PC-9 (cell line): Measurements from ENCODE around the gene CPVL. TPM values are rescaled to one million over a fixed set of nuclear protein-coding genes. Genes with fewer than 3 reads are reported as not detected.

ENCODE experiments used
- BruUV-seq: library from RNA; stranded (reverse); fragments of 400-500 nt; replicated peaks from 2 replicates; lab custom pipeline; 2021; lab: Mats Ljungman, UMichigan
- CTCF ChIA-PET: fragments of 300-600 bp; sonication (Branson Sonifier 250); formaldehyde crosslinking; loops from one replicate; lab custom pipeline; 2022; ENCODE audit warnings: antibody characterized with exemption; lab: Charles Lee
- POLR2A ChIA-PET: fragments of 300-600 bp; sonication (Branson Sonifier 250); formaldehyde crosslinking; loops from one replicate; lab custom pipeline; 2022; ENCODE audit warnings: antibody characterized with exemption; ENCODE audit not compliant: unreplicated experiment; lab: Charles Lee
- DNase-seq, 2 experiments: peaks; one replicate each; pipeline versions ENCODE4 v3.0.0 to v3.0.0-alpha.2; 2015 to 2022; ENCODE audit warnings: mixed read lengths in 1 of 2
- H2AFZ ChIP-seq: fragments of 200-600 bp; sonication (generic); 2 replicates; pipeline ENCODE4 v1.8.1; 2017; ENCODE audit warnings: antibody characterized with exemption
- H3F3A ChIP-seq: fragments of 200-600 bp; sonication (generic); 2 replicates; pipeline ENCODE4 v1.8.1; 2017; ENCODE audit warnings: antibody characterized with exemption, mild to moderate bottlenecking, low read depth; ENCODE audit not compliant: insufficient read depth
- H3K27ac ChIP-seq: fragments of 200-600 bp; sonication (generic); 2 replicates; pipeline ENCODE4 v1.6.1; 2016; ENCODE audit warnings: mixed run types
- H3K27me3 ChIP-seq: fragments of 200-600 bp; sonication (generic); 2 replicates; pipeline ENCODE4 v1.6.1; 2016; ENCODE audit warnings: low read depth, mixed run types; ENCODE audit not compliant: insufficient read depth
- H3K36me3 ChIP-seq: fragments of 200-600 bp; sonication (generic); 2 replicates; pipeline ENCODE4 v1.6.1; 2016; ENCODE audit warnings: low read depth, mixed run types
- H3K4me1 ChIP-seq: fragments of 200-600 bp; sonication (generic); replicated peaks from 2 replicates; pipeline ENCODE4 v1.6.1; 2016; ENCODE audit warnings: mixed run types; ENCODE audit not compliant: insufficient read depth
- H3K4me2 ChIP-seq: fragments of 200-600 bp; sonication (generic); 2 replicates; pipeline ENCODE4 v1.6.1; 2017; ENCODE audit warnings: mixed run types
- H3K4me3 ChIP-seq: fragments of 200-600 bp; sonication (generic); 2 replicates; pipeline ENCODE4 v1.6.1; 2016; ENCODE audit warnings: mixed run types
- H3K79me2 ChIP-seq: fragments of 200-600 bp; sonication (generic); 2 replicates; pipeline ENCODE4 v1.6.1; 2017; ENCODE audit warnings: low read depth, mixed run types
- H3K9me2 ChIP-seq: fragments of 200-600 bp; sonication (generic); 2 replicates; pipeline ENCODE4 v1.8.1; 2017; ENCODE audit warnings: mild to moderate bottlenecking; ENCODE audit not compliant: insufficient read depth
- H3K9me3 ChIP-seq: fragments of 200-600 bp; sonication (generic); 2 replicates; pipeline ENCODE4 v1.8.1; 2016; ENCODE audit warnings: low read depth; ENCODE audit not compliant: insufficient read depth
- H4K20me1 ChIP-seq: fragments of 200-600 bp; sonication (generic); 2 replicates; pipeline ENCODE4 v1.8.1; 2017; ENCODE audit not compliant: insufficient read depth
- CTCF ChIP-seq: fragments of 200-600 bp; sonication (generic); conservative IDR thresholded peaks from 2 replicates; pipeline ENCODE4 v1.6.1; 2017; ENCODE audit warnings: mixed run types, antibody characterized with exemption, mild to moderate bottlenecking, moderate library complexity
- EZH2 ChIP-seq: fragments of 200-600 bp; sonication (generic); IDR thresholded peaks from 2 replicates; pipeline ENCODE4 v1.8.0; 2017; ENCODE audit warnings: antibody characterized with exemption, low read depth
- intact Hi-C: fragments of 100-400 bp; cut with micrococcal nuclease; formaldehyde crosslinking; loops from one replicate; pipeline ENCODE4 v1.10.0; 2022; ENCODE audit not compliant: unreplicated experiment
- total RNA-seq: library from RNA; stranded (reverse); gene quantifications from 2 replicates; pipeline ENCODE4 v1.2.3, GENCODE V29; 2021

CPVL gene
- total RNA-seq, 1 experiment from 2014 or later: not detected

- no peak overlapping the region for H2AFZ ChIP-seq
- H4K20me1 ChIP-seq: no peaks in the 10 kb centered on the region
- no peaks in the 10 kb centered on the region for H3K9me3 ChIP-seq
- H3K36me3 ChIP-seq: no peaks in the 10 kb centered on the region
- H3K4me1 ChIP-seq: no peaks in the 10 kb centered on the region
- ChIA-PET POLR2A (no interaction called here), CTCF (no interaction called here)
- H3K27ac ChIP-seq: no peak overlapping the region
- no peaks in the 10 kb centered on the region for H3K27me3 ChIP-seq
- no peaks in the 10 kb centered on the region for H3K9me2 ChIP-seq
- DNase-seq: no peak
- no peak for TF ChIP-seq EZH2
- TF ChIP-seq CTCF: no peak
- H3F3A ChIP-seq: no peaks in the 10 kb centered on the region
- no TSS peak for BruUV-seq
- H3K4me3 ChIP-seq: no peak overlapping the region
- no peak overlapping the region for H3K4me2 ChIP-seq
- no peaks in the 10 kb centered on the region for H3K79me2 ChIP-seq
- intact Hi-C loops: no loop called here
Measured at GRCh38 chr7:29066641-29067040, 79.7 kb downstream of the CPVL start.

GRCh38 chr7:29065181-29065857 is 81.0 kb downstream of the CPVL start:
- no peaks in the 10 kb centered on the region for H3K79me2 ChIP-seq
- H3K4me1 ChIP-seq: no peaks in the 10 kb centered on the region
- TF ChIP-seq EZH2: no peak
- TF ChIP-seq CTCF: no peak
- H3K9me3 ChIP-seq: no peaks in the 10 kb centered on the region
- ChIA-PET CTCF (no interaction called here), POLR2A (no interaction called here)
- no TSS peak for BruUV-seq
- H3F3A ChIP-seq: no peaks in the 10 kb centered on the region
- peaks cover 4% of the 10 kb centered on the region; the same call in 1 of the 2 replicates for H3K27me3 ChIP-seq
- H3K9me2 ChIP-seq: no peaks in the 10 kb centered on the region
- intact Hi-C loops: no loop called here
- no peak overlapping the region for H3K27ac ChIP-seq
- H3K36me3 ChIP-seq: no peaks in the 10 kb centered on the region
- no peak overlapping the region for H2AFZ ChIP-seq
- H4K20me1 ChIP-seq: no peaks in the 10 kb centered on the region
- no peak overlapping the region for H3K4me3 ChIP-seq
- H3K4me2 ChIP-seq: no peak overlapping the region
- DNase-seq: no peak

GRCh38 chr7:29063872-29064271 is 82.5 kb downstream of the CPVL start:
- no peaks in the 10 kb centered on the region for H3K79me2 ChIP-seq
- BruUV-seq: no TSS peak
- no peaks in the 10 kb centered on the region for H3K9me2 ChIP-seq
- H3K4me2 ChIP-seq: no peak overlapping the region
- H3K9me3 ChIP-seq: no peaks in the 10 kb centered on the region
- H3K4me3 ChIP-seq: no peak overlapping the region
- H3K27ac ChIP-seq: no peak overlapping the region
- H3K27me3 ChIP-seq: peaks cover 4% of the 10 kb centered on the region; the same call in 1 of the 2 replicates
- no peak for DNase-seq
- no peaks in the 10 kb centered on the region for H3K4me1 ChIP-seq
- CTCF ChIA-PET: no interaction called here
- TF ChIP-seq EZH2: no peak
- H2AFZ ChIP-seq: no peak overlapping the region
- intact Hi-C loops: no loop called here
- H3F3A ChIP-seq: no peaks in the 10 kb centered on the region
- POLR2A ChIA-PET: no interaction called here
- no peaks in the 10 kb centered on the region for H3K36me3 ChIP-seq
- no peaks in the 10 kb centered on the region for H4K20me1 ChIP-seq
